IPS DF 19.7 (cell line): ENCODE measurements around the gene MOB3A.

ENCODE experiments used
- DNase-seq: peaks from one replicate; pipeline ENCODE4 v3.0.0-alpha.2; 2013; ENCODE audit warnings: low read depth, low spot score

Gene MOB3A

GRCh38 chr19:2059422-2060201, 36.5 kb downstream of the MOB3A start:
- no peak for DNase-seq

- no peak for DNase-seq
These were observed 37.3 kb downstream of the MOB3A start for GRCh38 chr19:2058570-2059421.

DNA sequence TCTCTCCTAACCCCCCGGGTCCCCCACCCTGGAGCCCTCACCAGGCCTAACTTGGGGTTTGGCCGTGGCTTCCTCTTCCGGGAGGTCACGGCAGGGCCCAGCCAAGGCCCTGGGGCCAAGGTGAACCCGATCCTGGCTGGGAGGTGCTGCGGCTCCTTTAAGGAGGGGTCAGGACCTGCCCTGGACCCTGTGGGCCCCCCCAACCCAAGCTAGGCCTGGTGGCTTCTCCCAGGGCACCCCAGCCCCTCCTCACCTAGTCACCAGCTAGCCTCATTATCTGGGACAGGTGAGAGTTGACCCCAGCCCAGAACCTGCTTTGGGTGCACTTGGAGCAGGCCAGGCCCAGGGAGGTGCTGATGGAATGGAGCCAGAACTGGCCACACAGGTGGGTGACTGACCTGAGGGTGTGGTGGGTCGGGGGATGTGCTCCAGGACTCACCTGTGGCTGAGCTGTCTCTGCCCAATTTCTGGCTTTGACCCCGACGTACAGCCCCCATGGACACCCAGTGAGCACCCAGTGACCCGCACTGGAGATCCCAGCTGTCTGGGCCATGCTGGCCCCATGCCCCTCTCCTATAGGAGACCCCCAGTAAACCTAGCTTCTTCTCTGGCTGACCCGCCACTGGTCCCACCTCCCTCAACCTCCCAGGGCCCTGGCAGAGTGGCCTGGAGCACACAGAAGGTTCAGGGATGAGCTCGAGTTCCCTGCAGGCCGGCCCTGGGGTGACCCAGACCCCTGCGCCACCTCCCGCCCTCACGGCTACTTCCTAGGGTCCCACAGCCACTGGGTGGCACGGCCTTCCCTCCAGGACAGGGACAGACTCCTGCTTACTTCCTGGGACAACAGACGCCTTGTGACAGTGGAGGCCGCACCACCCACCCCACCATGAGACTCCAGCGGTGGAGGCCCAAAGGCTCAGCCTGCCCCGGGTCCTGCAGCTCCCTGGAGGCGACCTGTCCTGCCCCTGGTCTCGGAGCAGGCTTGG, 38.3 kb downstream of the MOB3A start:
- DNase-seq, result no peak

- DNase-seq, result no peak
These were observed 39.3 kb downstream of the MOB3A start for GRCh38 chr19:2056837-2057192.

GRCh38 chr19:2055931-2056836, 39.9 kb downstream of the MOB3A start:
- DNase-seq, result no peak

DNA sequence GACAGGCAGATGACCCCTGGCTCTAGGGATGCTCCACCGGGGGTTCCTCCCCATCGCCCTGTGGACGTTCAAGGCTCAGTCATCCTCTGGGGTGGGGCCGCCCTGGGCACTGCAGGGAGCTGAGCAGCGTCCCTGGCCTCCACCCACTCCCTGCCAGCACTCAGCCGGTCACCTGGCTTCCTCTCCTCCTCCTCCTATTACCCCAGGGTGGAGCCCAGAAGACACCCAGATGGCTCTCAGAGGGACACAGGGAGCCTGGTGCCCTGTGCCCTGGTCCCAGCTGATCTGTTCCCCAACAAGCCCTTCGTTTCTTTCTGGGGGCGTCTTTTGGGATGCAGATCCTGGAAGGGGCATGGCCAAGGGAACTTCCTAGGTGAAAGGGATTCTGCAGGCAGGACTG, 41.4 kb downstream of the MOB3A start:
- DNase-seq, result no peak

DNA sequence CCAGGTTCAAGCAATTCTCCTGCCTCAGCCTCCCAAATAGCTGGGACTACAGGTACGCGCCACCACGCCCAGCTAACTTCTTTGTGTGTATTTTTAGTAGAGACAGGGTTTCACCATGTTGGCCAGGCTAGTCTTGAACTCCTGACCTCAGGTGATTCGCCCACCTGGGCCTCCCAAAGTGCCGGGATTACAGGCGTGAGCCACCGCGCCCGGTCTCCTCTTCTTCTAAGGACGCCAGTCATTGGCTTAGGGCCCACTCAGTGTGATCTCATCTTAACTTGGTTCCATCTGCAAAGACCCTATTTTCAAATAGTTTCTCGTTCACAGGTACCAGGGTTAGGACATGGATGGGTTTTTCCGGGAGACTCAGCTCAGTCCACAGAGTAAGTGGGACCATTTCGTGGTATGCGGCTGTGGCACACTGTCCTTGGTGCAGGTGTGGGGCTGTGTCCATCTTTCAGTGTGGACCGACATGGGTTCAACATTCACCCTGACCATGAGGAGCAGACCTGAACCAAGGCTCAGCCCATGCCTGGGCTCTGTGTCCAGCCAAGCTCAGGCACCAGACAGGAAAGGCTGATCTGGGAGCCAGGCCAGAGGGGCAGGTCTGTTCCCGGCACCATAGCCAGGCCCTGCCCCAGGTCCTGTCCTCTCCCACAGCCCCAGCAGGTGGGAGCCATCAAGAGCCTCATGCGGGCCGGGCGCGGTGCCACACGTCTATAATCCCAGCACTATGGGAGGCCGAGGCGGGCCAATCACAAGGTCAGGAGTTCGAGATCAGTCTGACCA, 42.3 kb downstream of the MOB3A start:
- DNase-seq, result no peak

DNA sequence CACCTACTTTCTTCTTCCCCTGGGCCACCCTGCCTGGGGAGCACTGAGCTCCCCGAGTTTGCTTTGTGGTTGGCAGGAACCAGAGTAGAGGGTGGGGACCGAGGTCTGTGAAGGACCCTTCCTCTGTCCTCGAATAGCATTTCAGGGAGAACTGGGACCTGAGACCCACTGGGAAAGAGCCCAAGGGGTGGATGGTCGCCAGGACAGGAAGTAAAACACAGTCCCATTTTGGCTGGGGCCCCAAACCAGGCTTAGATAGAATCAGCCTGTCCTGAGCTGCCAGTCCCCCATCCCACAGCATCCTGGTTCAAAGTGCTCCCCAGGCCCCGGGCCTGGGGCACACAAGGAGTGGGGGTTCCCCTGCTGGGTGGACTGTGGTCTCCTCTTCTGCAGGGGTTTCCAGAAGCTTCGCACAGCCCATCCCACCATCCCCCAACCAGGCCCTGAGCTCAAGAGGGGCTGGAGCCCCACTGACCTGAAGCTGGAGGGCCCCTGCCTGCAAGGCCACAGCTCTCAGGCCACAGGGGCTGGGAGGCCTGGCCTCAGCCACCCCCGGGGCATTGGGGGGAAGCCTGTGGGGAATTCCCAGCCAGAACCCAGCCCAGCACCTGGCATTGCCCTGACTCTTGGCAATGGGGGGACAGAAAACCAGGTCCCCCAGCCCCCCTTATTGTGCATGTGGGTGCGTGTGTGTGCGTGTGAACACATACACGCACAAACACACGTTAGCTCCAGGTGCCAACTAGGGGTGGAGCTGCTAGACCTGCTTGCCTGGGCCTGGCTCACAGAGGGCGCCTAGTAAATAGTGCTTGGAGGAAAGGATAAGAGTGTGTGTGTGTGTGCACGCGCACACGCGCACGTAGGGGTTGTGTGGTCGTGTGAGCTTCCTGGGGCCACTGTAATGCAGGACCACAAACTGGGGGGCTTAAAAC, 44.1 kb downstream of the MOB3A start:
- no peak for DNase-seq

DNA sequence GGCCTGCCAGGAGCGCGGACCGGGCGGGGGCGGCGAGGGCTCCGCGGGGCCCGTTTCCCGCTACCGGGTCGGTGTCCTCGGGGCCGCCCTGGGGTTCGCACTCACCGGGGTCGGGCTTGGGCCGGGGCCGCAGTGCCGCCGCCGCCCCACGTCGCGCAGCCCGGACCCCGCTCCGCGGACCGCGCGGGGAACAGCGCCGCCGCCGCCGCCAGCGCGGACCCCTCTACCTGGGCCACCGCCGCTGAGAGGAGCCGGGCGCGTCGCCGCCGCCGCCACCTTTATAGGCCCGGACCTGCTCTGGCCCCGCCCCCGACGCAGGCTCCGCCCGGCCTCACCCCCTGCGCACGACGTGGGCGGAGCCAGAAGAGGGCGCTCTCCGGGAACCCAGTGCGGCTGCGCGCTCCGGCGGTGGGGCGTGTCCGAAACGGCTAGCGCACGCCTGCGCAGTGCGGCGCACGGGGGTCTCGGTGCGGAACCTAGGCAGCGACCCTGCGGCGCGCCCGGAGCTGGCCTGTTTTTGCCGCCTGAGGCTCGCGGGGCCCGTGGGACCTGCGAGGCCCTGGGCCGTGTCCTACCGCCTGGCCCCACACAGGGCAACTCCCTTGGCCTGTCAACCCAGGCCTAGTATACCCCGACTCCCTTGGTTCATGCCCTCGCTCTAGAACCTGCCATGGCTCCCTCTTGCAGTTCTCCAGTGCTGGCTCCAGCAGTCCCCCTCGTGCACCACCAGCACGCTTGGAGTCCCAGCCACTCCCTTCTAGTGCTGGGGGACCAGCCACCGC, 44.9 kb downstream of the MOB3A start, which contains the start of gene MKNK2:
Gene MKNK2 (minus strand): TSS at position 254 of the 782 bp plus-strand sequence. CDS start 393 bp downstream, outside the sequence.
- no peak for DNase-seq

GRCh38 chr19:2050349-2050990, 45.7 kb downstream of the MOB3A start:
- no peak for DNase-seq

DNA sequence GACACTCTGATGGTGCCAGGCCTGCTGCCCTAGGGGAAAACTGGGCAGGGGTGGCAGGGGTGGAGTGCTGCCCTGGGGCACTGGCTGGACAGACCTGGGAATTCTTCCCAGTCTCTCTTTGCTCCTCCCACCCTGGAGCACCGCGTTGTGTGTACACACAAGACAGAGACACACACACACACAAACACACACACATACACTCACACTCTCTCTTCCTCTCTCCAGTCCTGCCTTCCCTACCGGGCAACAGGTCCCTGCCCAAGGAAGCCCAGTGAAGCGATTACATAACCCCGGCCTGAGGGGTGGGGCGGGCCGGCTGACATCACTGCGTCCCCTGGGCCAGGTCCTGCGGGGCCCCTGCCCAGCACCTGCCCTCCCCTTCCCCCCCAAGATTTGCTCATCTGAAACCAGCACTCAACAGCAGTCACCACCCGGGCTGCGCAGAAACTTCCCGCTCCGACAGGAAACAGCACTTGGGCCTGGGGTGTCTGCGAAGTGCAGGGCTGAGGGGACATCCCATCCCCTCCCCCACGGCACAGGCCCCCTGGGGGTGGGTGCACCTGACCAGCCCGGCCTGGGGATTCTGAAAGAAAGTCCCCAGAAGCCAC, 46.3 kb downstream of the MOB3A start:
- DNase-seq, result no peak

DNA sequence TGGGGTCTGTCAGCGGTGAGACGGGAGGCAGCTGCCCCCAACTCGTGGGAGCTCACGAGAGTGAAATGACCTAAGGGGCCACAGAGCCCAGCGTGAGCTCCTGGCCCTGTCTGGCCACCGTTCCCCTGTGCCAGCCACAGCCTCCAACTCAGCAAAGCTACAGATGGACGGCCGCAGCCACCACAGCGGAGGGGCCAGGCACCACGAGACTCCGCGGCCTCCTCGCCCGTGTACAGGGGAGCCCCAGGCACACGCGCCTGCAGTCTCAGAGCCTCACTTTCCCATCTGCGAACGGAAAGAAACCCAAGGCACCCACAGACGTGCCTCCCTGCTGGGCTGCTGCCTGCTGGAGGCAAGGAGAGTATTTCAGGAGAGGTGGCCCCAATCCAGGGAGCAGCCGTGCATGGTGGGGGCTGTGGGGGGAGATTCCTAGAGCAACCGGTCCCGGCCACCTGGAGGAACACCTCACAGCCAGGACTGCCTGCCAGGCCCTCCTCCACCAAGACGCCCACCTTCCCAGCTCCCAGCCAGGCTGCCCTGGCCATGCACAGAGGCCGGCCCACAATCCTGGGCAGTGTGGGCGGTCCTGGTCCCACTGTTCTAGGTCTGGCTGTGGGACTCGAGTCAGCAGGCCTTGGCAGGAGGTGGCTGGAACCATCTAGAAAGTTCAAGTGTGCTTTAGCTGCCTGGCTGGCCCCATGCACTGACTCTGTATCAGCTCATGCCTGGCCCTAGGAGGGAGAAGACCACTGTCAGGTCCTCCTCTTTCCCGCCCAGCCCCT, 47.0 kb downstream of the MOB3A start:
- no peak for DNase-seq

- no peak for DNase-seq
These were observed 47.8 kb downstream of the MOB3A start for GRCh38 chr19:2048104-2048958.

- no peak for DNase-seq
These were observed 48.5 kb downstream of the MOB3A start for GRCh38 chr19:2047449-2048103.

GRCh38 chr19:2047076-2047448, 49.1 kb downstream of the MOB3A start:
- no peak for DNase-seq
